Lower lobe of right lung (tissue), 2 donors: ENCODE data around the gene SIX1. TPM values are rescaled to one million over a fixed set of nuclear protein-coding genes. Genes with fewer than 3 reads are reported as not detected.

ENCODE experiments used
- ATAC-seq, 2 donors: fragments of 200-7000 bp; cut with Tn5 transposase; one replicate each; pipeline ENCODE4 v1.9.1; 2020 to 2022; ENCODE audit warnings: mild to moderate bottlenecking in 2 of 2, moderate library complexity in 2 of 2
- DNase-seq: peaks from one replicate; pipeline ENCODE4 v3.0.0-alpha.2; 2020
- H3K27ac ChIP-seq: fragments of 200-600 bp; one replicate; pipeline ENCODE4 v1.8.0; 2022
- H3K27me3 ChIP-seq: fragments of 200-600 bp; one replicate; pipeline ENCODE4 v1.8.0; 2022; ENCODE audit warnings: low read depth
- H3K36me3 ChIP-seq: fragments of 200-600 bp; one replicate; pipeline ENCODE4 v1.8.0; 2022; ENCODE audit warnings: mild to moderate bottlenecking
- H3K4me1 ChIP-seq: fragments of 200-600 bp; one replicate; pipeline ENCODE4 v1.8.0; 2022
- H3K4me3 ChIP-seq: fragments of 200-600 bp; one replicate; pipeline ENCODE4 v1.8.0; 2022; ENCODE audit warnings: mild to moderate bottlenecking
- H3K9me3 ChIP-seq: fragments of 200-600 bp; one replicate; pipeline ENCODE4 v1.8.0; 2022
- CTCF ChIP-seq: fragments of 200-600 bp; IDR thresholded peaks from one replicate; pipeline ENCODE4 v1.8.0; 2022; ENCODE audit warnings: antibody characterized with exemption, mild to moderate bottlenecking
- intact Hi-C: fragments of 100-400 bp; cut with DNase I; formaldehyde crosslinking; loops from one replicate; pipeline ENCODE4 v1.11.0; 2022
- total RNA-seq: library from RNA; stranded (reverse); fragmentation: NEBNext Ultra II Directional; extraction: Animal tissue kit (Norgen Biotek cat#: 25700); gene quantifications from one replicate; pipeline ENCODE4 v1.2.1, GENCODE V29; 2021
- donor health status: DM: no; HTN: yes; CAD: no; lungs with severe emphysema.

The SIX1 gene
- total RNA-seq, 1 donor from 2014 or later, result 2.3 TPM

GRCh38 chr14:60643141-60643462 lies 6.2 kb downstream of the SIX1 start:
- no peak for TF ChIP-seq CTCF
- no peaks in the 10 kb centered on the region for H3K9me3 ChIP-seq
- no peak overlapping the region for H3K27ac ChIP-seq
- no peaks in the 10 kb centered on the region for H3K36me3 ChIP-seq
- ATAC-seq (no peak), DNase-seq (no peak)
- intact Hi-C loops, result no loop called here
- H3K4me3 ChIP-seq, result no peak overlapping the region
- peaks cover 32% of the 10 kb centered on the region for H3K4me1 ChIP-seq
- peaks cover 100% of the 10 kb centered on the region for H3K27me3 ChIP-seq

- ATAC-seq (peak; percentile 27 to 31), DNase-seq (no peak)
- intact Hi-C loops, result no loop called here
- peaks cover 32% of the 10 kb centered on the region for H3K4me1 ChIP-seq
- no peak overlapping the region for H3K27ac ChIP-seq
- no peaks in the 10 kb centered on the region for H3K9me3 ChIP-seq
- peaks cover 100% of the 10 kb centered on the region for H3K27me3 ChIP-seq
- no peak for TF ChIP-seq CTCF
- H3K36me3 ChIP-seq, result no peaks in the 10 kb centered on the region
- no peak overlapping the region for H3K4me3 ChIP-seq
Measured at GRCh38 chr14:60642270-60643140, 6.8 kb downstream of the SIX1 start.

- Histone ChIP-seq H3K36me3 (no peaks in the 10 kb centered on the region), H3K4me3 (no peak overlapping the region), H3K27me3 (peaks cover 100% of the 10 kb centered on the region), H3K27ac (no peak overlapping the region), H3K4me1 (peaks cover 29% of the 10 kb centered on the region), H3K9me3 (no peaks in the 10 kb centered on the region)
- TF ChIP-seq CTCF, result no peak
- intact Hi-C loops, result no loop called here
- DNase-seq (no peak), ATAC-seq (peak in 1 of 2 donors; percentile 12)
Measured at GRCh38 chr14:60641742-60642269, 7.5 kb downstream of the SIX1 start.

GRCh38 chr14:60640859-60641741 lies 8.2 kb downstream of the SIX1 start:
- TF ChIP-seq CTCF, result no peak
- no peaks in the 10 kb centered on the region for H3K9me3 ChIP-seq
- ATAC-seq, result peak in 1 of 2 donors; percentile 22
- no peak overlapping the region for H3K4me3 ChIP-seq
- H3K27ac ChIP-seq, result no peak overlapping the region
- peaks cover 29% of the 10 kb centered on the region for H3K4me1 ChIP-seq
- DNase-seq, result no peak
- intact Hi-C loops, result no loop called here
- H3K27me3 ChIP-seq, result peaks cover 100% of the 10 kb centered on the region
- no peaks in the 10 kb centered on the region for H3K36me3 ChIP-seq

- peaks cover 85% of the 10 kb centered on the region for H3K27me3 ChIP-seq
- intact Hi-C loops, result no loop called here
Measured at GRCh38 chr14:60639674-60640073, 9.6 kb downstream of the SIX1 start.

More at GRCh38 chr14:60639674-60640073, 9.6 kb downstream of the SIX1 start:
- Histone ChIP-seq H3K4me1 (peaks cover 29% of the 10 kb centered on the region), H3K9me3 (no peaks in the 10 kb centered on the region), H3K27ac (no peak overlapping the region), H3K4me3 (no peak overlapping the region), H3K36me3 (no peaks in the 10 kb centered on the region)
- ATAC-seq (no peak), DNase-seq (no peak)
- TF ChIP-seq CTCF, result no peak
